Activated T-cell treated with anti-CD3 and anti-CD28 coated beads, Interleukin-2, amount 50 U/mL, for 4 hours (primary cell): ENCODE measurements around the gene PDE4D. TPM values are rescaled to one million over a fixed set of nuclear protein-coding genes. Genes with fewer than 3 reads are reported as not detected.

Experiments
- ATAC-seq, 2 donors: fragments of 200-7000 bp; cut with Tn5 transposase; one replicate each; pipeline ENCODE4 v1.10.0; 2021
- DNase-seq: peaks from one replicate; pipeline ENCODE4 v3.0.0-alpha.2; 2020
- H3K27me3 Mint-ChIP-seq: one replicate; pipeline ENCODE4 v1.8.0; 2021; ENCODE audit warnings: low read depth, mixed read lengths
- H3K36me3 Mint-ChIP-seq: one replicate; pipeline ENCODE4 v1.8.0; 2022; ENCODE audit warnings: mixed read lengths; ENCODE audit not compliant: insufficient read depth
- H3K4me1 Mint-ChIP-seq: one replicate; pipeline ENCODE4 v1.8.0; 2021; ENCODE audit warnings: low read depth, mixed read lengths
- H3K4me3 Mint-ChIP-seq: one replicate; pipeline ENCODE4 v1.8.0; 2021; ENCODE audit warnings: mild to moderate bottlenecking, moderate library complexity, mixed read lengths
- H3K9me3 Mint-ChIP-seq: one replicate; pipeline ENCODE4 v1.8.0; 2021; ENCODE audit warnings: mixed read lengths
- total RNA-seq, 3 donors: library from RNA; stranded (reverse); gene quantifications; one replicate each; pipeline ENCODE4 v1.2.1, GENCODE V29; 2021

The PDE4D gene
- total RNA-seq, 3 donors from 2014 or later, result 13.9 to 17.1 (median 16.7) TPM

DNA sequence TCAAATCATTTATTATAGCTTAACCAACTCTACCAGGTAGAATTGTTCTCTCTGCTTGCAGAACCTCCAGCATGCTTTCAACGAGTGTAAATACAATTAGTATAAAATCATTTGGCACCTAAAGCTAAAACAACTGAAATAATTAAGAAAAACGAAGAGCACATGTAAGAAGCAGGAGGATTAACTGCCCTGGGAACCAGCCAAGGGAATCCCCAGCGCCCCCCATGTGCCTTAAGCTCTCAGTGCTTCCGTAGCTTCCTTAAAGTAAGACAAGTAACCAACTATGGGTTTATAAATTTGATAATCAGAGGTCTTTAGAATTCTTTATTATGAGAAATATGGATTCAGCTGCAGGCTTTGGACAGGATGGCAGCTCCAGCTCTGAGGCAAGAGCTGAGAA is 908.2 kb downstream of the PDE4D start:
- Mint-ChIP-seq H3K27me3 (no peaks in the 10 kb centered on the region), H3K36me3 (peaks cover 37% of the 10 kb centered on the region), H3K4me3 (no peak overlapping the region), H3K9me3 (no peaks in the 10 kb centered on the region), H3K4me1 (no peaks in the 10 kb centered on the region)
- DNase-seq (no peak), ATAC-seq (no peak)

DNA sequence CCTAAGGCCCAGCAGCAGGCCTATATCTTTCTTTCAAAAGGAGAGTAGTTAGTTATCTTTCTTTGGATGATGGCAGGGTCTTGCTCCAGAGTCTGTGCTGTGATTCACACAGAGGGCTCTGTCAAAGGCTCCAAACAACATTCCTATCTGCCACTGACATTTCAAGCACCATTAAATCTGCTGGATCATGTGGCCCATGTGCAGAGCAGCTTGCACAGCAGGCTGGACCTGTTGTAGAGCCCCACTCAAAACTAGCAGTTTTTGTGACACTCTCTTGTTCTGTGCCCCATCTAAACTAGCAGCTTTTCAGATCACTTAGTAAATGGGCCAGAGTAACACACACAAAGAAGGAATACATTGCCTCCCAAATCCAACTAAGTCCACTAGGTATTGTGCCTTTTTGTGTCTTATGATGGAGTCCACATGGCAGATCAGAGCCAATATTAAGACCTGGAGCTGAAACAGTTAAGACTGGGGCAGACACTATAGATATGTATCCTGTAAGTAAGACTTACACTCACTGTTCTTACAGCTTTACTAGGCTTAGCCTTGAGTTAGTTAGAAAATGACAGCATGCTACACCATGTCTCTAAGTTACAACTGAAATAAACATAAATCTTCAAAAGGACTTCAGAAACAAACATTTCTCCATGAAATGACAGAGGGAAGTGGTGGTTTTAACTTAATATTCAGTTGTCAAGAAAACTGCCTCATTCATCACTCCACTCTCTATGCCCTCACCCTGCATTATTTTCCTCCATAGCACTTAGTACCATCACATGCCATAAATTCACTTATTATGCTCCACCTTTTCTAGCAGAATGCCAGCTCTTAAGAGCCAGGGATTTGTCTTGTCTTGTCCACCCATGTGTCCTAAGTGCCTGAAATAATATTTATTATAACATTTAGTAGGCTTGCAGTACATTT is 909.7 kb downstream of the PDE4D start:
- H3K36me3 Mint-ChIP-seq, result peaks cover 36% of the 10 kb centered on the region
- no peak for ATAC-seq
- no peaks in the 10 kb centered on the region for H3K9me3 Mint-ChIP-seq
- DNase-seq, result no peak
- H3K27me3 Mint-ChIP-seq, result no peaks in the 10 kb centered on the region
- H3K4me1 Mint-ChIP-seq, result no peaks in the 10 kb centered on the region
- H3K4me3 Mint-ChIP-seq, result no peak overlapping the region

GRCh38 chr5:58980890-58981289 is 912.6 kb downstream of the PDE4D start:
- Mint-ChIP-seq H3K9me3 (no peaks in the 10 kb centered on the region), H3K4me3 (no peak overlapping the region), H3K36me3 (peaks cover 37% of the 10 kb centered on the region), H3K4me1 (no peaks in the 10 kb centered on the region), H3K27me3 (no peaks in the 10 kb centered on the region)
- ATAC-seq, result no peak
- DNase-seq, result no peak

DNA sequence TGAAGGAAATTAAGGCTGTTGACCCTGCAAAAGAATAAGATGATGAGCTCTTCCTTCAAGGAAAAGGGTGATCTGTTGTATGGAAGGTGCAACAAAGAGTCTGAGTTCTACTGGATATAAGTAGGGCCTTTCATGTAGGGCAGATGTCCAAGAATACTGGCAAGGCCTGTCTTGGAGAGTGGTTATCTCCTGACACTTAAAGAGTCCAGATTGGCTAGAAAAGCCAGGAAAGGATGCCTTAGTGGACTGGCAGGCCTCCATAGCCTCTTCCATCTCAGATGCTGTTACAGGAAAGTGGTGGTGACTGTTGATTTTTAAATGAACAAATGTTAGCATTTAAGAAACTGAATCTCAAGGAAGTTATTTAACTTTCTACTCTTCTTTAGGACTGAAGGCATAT is 914.4 kb downstream of the PDE4D start:
- peaks cover 48% of the 10 kb centered on the region for H3K36me3 Mint-ChIP-seq
- H3K9me3 Mint-ChIP-seq, result no peaks in the 10 kb centered on the region
- no peak overlapping the region for H3K4me3 Mint-ChIP-seq
- ATAC-seq (no peak), DNase-seq (no peak)
- H3K27me3 Mint-ChIP-seq, result no peaks in the 10 kb centered on the region
- no peaks in the 10 kb centered on the region for H3K4me1 Mint-ChIP-seq

DNA sequence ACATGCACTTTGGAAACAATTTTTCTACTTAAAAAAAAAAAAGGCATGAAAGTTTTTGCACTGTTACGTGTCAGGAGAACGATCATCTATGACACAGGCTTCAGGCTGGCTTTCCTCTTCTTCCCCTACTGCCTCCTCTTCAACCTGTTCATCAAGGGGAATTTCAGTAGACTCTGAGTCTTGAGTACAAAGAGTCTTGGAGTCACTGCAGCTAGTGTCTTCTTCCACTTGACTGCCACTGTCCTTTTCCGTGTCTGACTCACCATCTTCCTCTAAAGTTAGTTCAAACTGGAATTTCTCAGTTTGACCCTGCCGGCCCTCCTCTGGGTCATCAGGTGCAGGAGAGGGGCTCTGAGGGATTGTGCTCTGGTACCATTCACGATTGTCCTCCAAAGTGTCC is 918.9 kb downstream of the PDE4D start:
- no peaks in the 10 kb centered on the region for H3K27me3 Mint-ChIP-seq
- H3K36me3 Mint-ChIP-seq, result peaks cover 31% of the 10 kb centered on the region
- ATAC-seq, result no peak
- no peak overlapping the region for H3K4me3 Mint-ChIP-seq
- no peaks in the 10 kb centered on the region for H3K9me3 Mint-ChIP-seq
- peaks cover 2% of the 10 kb centered on the region for H3K4me1 Mint-ChIP-seq
- no peak for DNase-seq

- no peak for ATAC-seq
- Mint-ChIP-seq H3K9me3 (no peaks in the 10 kb centered on the region), H3K36me3 (peaks cover 26% of the 10 kb centered on the region), H3K27me3 (no peaks in the 10 kb centered on the region), H3K4me3 (no peak overlapping the region), H3K4me1 (peaks cover 2% of the 10 kb centered on the region)
- no peak for DNase-seq
Observed at GRCh38 chr5:58974083-58974482, 919.4 kb downstream of the PDE4D start.

DNA sequence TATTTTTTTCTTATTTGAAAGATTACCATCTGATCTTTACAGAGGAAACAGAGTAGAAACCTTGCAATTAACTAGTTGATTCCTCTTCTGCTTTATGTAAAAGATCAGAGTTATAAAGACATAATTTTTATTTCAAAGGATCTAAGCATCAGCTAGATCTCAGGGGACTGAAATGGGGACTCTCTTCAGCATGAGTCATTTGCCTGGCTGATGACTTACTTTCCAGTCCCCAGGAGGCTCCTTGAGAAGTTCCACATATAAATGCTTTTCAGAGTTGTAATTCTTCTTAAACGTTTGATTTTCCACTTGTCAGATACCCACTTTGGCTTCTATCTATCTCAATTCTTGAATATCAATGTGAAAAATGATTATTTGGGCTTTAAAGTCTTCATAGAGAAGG is 921.2 kb downstream of the PDE4D start:
- H3K36me3 Mint-ChIP-seq, result peaks cover 25% of the 10 kb centered on the region
- H3K4me1 Mint-ChIP-seq, result peaks cover 2% of the 10 kb centered on the region

DNA sequence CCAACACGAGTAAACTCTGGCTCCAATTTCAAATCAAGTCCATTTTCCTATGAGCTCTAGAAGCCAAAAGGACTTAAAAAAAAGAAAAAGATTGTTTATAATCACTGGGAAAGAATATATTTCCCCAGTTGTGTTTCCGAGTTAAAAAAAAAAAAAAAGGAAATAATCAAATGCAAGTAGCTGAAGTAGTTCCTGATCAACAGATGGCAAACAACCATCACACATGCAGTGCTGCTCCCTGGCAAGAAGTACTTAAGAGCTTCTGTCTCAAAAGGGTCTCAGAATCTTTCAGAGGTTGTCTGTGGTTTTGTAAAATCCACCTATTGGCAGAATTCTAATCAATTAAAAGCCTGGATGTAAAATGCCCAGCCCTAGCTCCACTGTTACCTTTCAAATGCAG is 922.8 kb downstream of the PDE4D start:
- peaks cover 2% of the 10 kb centered on the region for H3K4me1 Mint-ChIP-seq
- no peak overlapping the region for H3K4me3 Mint-ChIP-seq
- H3K27me3 Mint-ChIP-seq, result no peaks in the 10 kb centered on the region
- DNase-seq, result no peak
- H3K36me3 Mint-ChIP-seq, result peaks cover 18% of the 10 kb centered on the region
- H3K9me3 Mint-ChIP-seq, result no peaks in the 10 kb centered on the region
- no peak for ATAC-seq

More for the DNA sequence above, 921.2 kb downstream of the PDE4D start:
- ATAC-seq (no peak), DNase-seq (no peak)
- Mint-ChIP-seq H3K4me3 (no peak overlapping the region), H3K9me3 (no peaks in the 10 kb centered on the region), H3K27me3 (no peaks in the 10 kb centered on the region)

- H3K36me3 Mint-ChIP-seq, result peaks cover 12% of the 10 kb centered on the region
- ATAC-seq, result peak; percentile 40 to 61
- H3K4me3 Mint-ChIP-seq, result no peak overlapping the region
- H3K27me3 Mint-ChIP-seq, result no peaks in the 10 kb centered on the region
- no peak for DNase-seq
- peaks cover 2% of the 10 kb centered on the region for H3K4me1 Mint-ChIP-seq
- no peaks in the 10 kb centered on the region for H3K9me3 Mint-ChIP-seq
Observed at GRCh38 chr5:58969795-58970194, 923.7 kb downstream of the PDE4D start.

DNA sequence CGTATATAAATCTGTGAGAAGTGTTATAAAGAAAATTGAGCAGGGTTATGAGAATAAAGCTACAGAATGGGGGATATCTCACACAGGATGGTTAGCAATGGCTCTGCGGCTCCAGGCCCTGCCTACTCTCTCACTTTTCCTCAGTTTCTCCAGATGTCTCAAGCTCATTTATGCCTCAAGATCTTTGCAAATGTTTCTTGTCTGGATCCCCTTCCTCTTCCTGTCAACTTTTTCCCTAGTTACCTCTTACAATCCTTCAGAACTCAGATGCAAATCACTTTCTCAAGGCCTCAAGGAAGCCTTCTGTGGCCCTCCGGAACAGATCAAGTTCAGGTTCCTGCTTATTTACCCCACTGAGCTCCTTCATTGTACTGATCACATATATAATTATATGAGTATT is 924.3 kb downstream of the PDE4D start:
- H3K36me3 Mint-ChIP-seq, result peaks cover 8% of the 10 kb centered on the region
- no peak overlapping the region for H3K4me3 Mint-ChIP-seq
- no peak for DNase-seq
- H3K9me3 Mint-ChIP-seq, result no peaks in the 10 kb centered on the region
- no peak for ATAC-seq
- peaks cover 2% of the 10 kb centered on the region for H3K4me1 Mint-ChIP-seq
- H3K27me3 Mint-ChIP-seq, result no peaks in the 10 kb centered on the region

- DNase-seq, result no peak
- ATAC-seq, result no peak
- H3K36me3 Mint-ChIP-seq, result peaks cover 2% of the 10 kb centered on the region
- peaks cover 2% of the 10 kb centered on the region for H3K4me1 Mint-ChIP-seq
- H3K9me3 Mint-ChIP-seq, result no peaks in the 10 kb centered on the region
- H3K27me3 Mint-ChIP-seq, result no peaks in the 10 kb centered on the region
- no peak overlapping the region for H3K4me3 Mint-ChIP-seq
Observed at GRCh38 chr5:58968350-58968749, 925.2 kb downstream of the PDE4D start.

- ATAC-seq (no peak), DNase-seq (no peak)
Observed at GRCh38 chr5:58967597-58968281, 925.8 kb downstream of the PDE4D start.

GRCh38 chr5:58965677-58966414 is 927.7 kb downstream of the PDE4D start:
- peaks cover 2% of the 10 kb centered on the region for H3K27me3 Mint-ChIP-seq
- H3K4me3 Mint-ChIP-seq, result no peak overlapping the region
- no peaks in the 10 kb centered on the region for H3K36me3 Mint-ChIP-seq
- DNase-seq, result no peak
- ATAC-seq, result peak in 1 of 2 donors; percentile 17
- H3K4me1 Mint-ChIP-seq, result peaks cover 2% of the 10 kb centered on the region
- H3K9me3 Mint-ChIP-seq, result no peaks in the 10 kb centered on the region

More at GRCh38 chr5:58967597-58968281, 925.8 kb downstream of the PDE4D start:
- Mint-ChIP-seq H3K36me3 (no peaks in the 10 kb centered on the region), H3K4me3 (no peak overlapping the region), H3K9me3 (no peaks in the 10 kb centered on the region), H3K27me3 (no peaks in the 10 kb centered on the region), H3K4me1 (peaks cover 2% of the 10 kb centered on the region)

- Mint-ChIP-seq H3K27me3 (peaks cover 2% of the 10 kb centered on the region), H3K9me3 (no peaks in the 10 kb centered on the region), H3K4me1 (no peaks in the 10 kb centered on the region), H3K4me3 (no peak overlapping the region), H3K36me3 (no peaks in the 10 kb centered on the region)
- ATAC-seq, result no peak
- DNase-seq, result no peak
Observed at GRCh38 chr5:58963821-58964220, 929.7 kb downstream of the PDE4D start.
